Neural progenitor cell (in vitro differentiated cells): ENCODE data around the gene HDAC8.

Experiments used
- CTCF ChIP-seq: fragments of 200-600 bp; sonication (generic); IDR thresholded peaks from 2 replicates; pipeline ENCODE4 v1.5.1; 2017; ENCODE audit warnings: antibody characterized with exemption, mild to moderate bottlenecking
- EZH2 ChIP-seq: fragments of 200-600 bp; sonication (generic); IDR thresholded peaks from 2 replicates; pipeline ENCODE4 v1.6.1; 2017; ENCODE audit warnings: antibody characterized with exemption, mild to moderate bottlenecking, moderate library complexity
- EZH2phosphoT487 ChIP-seq: fragments of 200-600 bp; sonication (generic); IDR thresholded peaks from 2 replicates; pipeline ENCODE4 v1.6.1; 2017; ENCODE audit warnings: antibody characterized with exemption

DNA sequence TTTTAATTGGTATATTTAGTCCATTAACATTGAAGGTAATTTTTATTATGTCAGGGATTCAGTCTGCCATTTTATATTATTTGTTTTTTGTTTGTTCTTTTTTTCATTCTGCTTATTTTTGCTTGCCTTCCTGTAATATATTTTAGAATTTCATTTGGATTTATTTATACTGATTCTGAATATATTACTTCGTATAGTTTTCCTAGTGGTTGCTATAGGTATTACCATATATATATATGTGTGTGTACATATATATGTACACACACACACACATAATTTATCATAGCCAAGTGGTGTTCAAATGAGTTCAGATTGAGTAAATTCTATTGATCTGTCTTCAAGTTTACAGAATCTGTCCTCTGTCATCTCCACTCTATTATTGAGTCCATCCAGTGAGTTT, 278.1 kb downstream of the HDAC8 start:
- no peak for TF ChIP-seq CTCF
- TF ChIP-seq EZH2, result no peak
- TF ChIP-seq EZH2phosphoT487, result no peak
